ENCODE results near the gene VPS45. TPM values are rescaled to one million over a fixed set of nuclear protein-coding genes. Genes with fewer than 3 reads are reported as not detected.
A peak's percentile ranks its signal among the peaks of the same experiment; 100 is the strongest.

The VPS45 gene, protein sequence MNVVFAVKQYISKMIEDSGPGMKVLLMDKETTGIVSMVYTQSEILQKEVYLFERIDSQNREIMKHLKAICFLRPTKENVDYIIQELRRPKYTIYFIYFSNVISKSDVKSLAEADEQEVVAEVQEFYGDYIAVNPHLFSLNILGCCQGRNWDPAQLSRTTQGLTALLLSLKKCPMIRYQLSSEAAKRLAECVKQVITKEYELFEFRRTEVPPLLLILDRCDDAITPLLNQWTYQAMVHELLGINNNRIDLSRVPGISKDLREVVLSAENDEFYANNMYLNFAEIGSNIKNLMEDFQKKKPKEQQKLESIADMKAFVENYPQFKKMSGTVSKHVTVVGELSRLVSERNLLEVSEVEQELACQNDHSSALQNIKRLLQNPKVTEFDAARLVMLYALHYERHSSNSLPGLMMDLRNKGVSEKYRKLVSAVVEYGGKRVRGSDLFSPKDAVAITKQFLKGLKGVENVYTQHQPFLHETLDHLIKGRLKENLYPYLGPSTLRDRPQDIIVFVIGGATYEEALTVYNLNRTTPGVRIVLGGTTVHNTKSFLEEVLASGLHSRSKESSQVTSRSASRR
- polyA plus RNA-seq (2011; rRNA removed) (29.0 and 47.0 TPM in 2 replicates), polyA minus RNA-seq (2011; rRNA and poly(A)+ RNA removed) (13.7 and 14.8 TPM in 2 replicates)

DNA sequence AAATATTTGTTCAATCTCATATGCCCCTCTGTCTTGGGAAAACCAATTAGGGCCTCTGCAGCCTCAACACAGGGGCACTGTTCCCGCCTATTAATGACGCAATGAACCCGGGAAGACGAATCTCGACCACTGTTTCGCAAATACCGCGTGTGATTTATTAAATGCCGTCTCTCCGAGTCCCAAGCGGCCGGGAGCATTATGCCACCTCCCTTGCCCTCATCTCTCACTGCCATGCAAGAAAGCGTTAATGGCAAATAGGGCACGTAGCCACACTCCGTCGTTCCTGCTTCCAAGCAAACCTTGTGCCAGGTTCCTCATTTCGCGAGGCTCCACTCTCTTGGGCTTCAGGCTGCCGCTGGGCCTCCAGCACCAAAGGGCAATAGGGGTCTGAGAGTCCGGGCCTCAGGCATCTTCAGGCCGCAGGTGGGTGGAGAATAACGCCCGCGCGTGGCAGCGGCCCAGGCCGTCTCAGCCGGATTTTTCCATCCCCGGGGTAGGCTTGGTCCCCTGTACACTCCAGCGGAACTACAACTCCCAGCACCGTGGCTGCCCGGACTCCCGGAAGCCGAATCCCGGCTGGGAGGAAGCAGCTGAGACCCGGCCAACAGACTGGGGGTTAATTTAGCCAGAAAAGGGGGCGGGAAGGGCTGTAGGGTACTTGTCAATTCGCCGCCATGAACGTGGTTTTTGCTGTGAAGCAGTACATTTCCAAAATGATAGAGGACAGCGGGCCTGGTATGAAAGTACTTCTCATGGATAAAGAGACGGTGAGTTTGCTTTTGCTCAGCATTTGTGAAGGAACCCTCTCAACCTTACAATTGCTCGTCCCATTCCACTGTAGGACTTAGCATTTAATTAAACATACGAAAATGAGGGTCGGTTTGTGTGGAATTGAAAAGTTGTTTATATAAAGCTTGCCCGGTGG is at the start of gene VPS45:
TSS of gene VPS45 (plus strand) at position 593 of the 925 bp plus-strand sequence. CDS start at position 675, 82 bp downstream.
- POLR2A ChIA-PET: interaction anchor here (0.7 kb wide), 1 partner anchor 124 kb away, joined by 4 read pairs; no protein-coding TSS in a partner anchor
- Histone ChIP-seq H3K36me3 (ENCODE audit: control insufficient read depth, insufficient read depth, low read length) (peaks cover 3% of the 10 kb centered on the region; the same call in 1 of the 2 replicates), H3K27me3 (ENCODE audit: control insufficient read depth, insufficient read depth, low read length) (no peaks in the 10 kb centered on the region), H3K4me3 (ENCODE audit: low read depth, low read length) (peak within 1 kb of the TSS; percentile 59)
- CTCF ChIA-PET: interaction anchor here (0.8 to 3.5 kb wide), 6 partner anchors 11 to 154 kb away, joined by 3 to 22 read pairs (median 4); no protein-coding TSS in a partner anchor
- peak; percentile 47 for DNase-seq (ENCODE audit: low read depth)
- TF ChIP-seq, protein P1, sequence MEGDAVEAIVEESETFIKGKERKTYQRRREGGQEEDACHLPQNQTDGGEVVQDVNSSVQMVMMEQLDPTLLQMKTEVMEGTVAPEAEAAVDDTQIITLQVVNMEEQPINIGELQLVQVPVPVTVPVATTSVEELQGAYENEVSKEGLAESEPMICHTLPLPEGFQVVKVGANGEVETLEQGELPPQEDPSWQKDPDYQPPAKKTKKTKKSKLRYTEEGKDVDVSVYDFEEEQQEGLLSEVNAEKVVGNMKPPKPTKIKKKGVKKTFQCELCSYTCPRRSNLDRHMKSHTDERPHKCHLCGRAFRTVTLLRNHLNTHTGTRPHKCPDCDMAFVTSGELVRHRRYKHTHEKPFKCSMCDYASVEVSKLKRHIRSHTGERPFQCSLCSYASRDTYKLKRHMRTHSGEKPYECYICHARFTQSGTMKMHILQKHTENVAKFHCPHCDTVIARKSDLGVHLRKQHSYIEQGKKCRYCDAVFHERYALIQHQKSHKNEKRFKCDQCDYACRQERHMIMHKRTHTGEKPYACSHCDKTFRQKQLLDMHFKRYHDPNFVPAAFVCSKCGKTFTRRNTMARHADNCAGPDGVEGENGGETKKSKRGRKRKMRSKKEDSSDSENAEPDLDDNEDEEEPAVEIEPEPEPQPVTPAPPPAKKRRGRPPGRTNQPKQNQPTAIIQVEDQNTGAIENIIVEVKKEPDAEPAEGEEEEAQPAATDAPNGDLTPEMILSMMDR (IDR thresholded peaks at IDR 0.05; ENCODE audit: insufficient read depth, low read depth, low read length): no peak

DNA sequence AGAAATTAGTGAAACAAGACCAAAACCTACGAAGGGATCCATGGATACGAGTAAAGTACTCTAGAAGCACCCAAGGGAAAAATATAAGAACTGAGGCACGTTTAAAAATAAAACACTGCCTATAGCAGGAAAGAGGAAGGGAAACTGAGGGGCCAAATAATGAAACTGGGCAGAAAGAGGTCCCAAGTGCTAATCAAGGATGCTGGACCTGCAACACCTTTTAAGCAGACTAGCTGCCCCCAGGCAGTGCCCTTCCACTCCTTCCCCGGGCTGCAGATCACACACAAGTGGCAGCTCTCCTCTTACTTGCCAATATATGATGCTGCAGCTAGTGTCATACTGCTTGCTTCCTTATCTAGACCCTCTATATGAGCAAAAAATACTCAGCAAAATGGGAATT is 49.4 kb upstream of the VPS45 start:
- CTCF ChIA-PET: interaction anchor here (0.6 kb wide), 1 partner anchor 964 kb away, joined by 3 read pairs; the partner anchor contains the start of gene ANXA9
- TF ChIP-seq, protein P1 (IDR thresholded peaks at IDR 0.05; ENCODE audit: insufficient read depth, low read depth, low read length): no peak
- Histone ChIP-seq H3K27me3 (ENCODE audit: control insufficient read depth, insufficient read depth, low read length) (no peaks in the 10 kb centered on the region), H3K36me3 (ENCODE audit: control insufficient read depth, insufficient read depth, low read length) (no peaks in the 10 kb centered on the region), H3K4me3 (ENCODE audit: low read depth, low read length) (no peak overlapping the region)
- DNase-seq (ENCODE audit: low read depth): no peak
- POLR2A ChIA-PET: no interaction called here

DNA sequence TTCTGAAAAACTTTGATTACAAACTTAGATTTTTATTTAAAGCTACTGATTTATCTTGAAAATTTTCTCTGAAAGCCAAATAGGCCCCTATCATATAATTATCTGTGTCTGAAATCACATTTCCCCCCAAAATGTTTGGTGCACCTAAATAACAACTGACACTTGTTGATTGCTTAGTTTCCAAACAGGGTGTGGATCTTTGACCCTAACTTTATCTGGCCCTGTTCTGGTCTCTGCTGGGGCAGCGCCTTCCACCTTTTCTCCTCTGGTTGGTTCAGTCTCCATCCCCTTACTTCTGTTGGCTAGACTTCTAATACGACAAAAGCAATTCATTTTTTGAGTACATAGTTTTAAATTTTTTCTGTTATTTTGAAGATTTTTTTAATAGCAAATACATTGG is 46.9 kb upstream of the VPS45 start:
- no peak for DNase-seq (ENCODE audit: low read depth)
- Histone ChIP-seq H3K27me3 (ENCODE audit: control insufficient read depth, insufficient read depth, low read length) (no peaks in the 10 kb centered on the region), H3K36me3 (ENCODE audit: control insufficient read depth, insufficient read depth, low read length) (no peaks in the 10 kb centered on the region), H3K4me3 (ENCODE audit: low read depth, low read length) (no peak overlapping the region)
- TF ChIP-seq, protein P1 (IDR thresholded peaks at IDR 0.05; ENCODE audit: insufficient read depth, low read depth, low read length): no peak
- ChIA-PET POLR2A (no interaction called here), CTCF (interaction anchor here (1.0 kb wide), 1 partner anchor 58 kb away, joined by 3 read pairs; no protein-coding TSS in a partner anchor)

DNA sequence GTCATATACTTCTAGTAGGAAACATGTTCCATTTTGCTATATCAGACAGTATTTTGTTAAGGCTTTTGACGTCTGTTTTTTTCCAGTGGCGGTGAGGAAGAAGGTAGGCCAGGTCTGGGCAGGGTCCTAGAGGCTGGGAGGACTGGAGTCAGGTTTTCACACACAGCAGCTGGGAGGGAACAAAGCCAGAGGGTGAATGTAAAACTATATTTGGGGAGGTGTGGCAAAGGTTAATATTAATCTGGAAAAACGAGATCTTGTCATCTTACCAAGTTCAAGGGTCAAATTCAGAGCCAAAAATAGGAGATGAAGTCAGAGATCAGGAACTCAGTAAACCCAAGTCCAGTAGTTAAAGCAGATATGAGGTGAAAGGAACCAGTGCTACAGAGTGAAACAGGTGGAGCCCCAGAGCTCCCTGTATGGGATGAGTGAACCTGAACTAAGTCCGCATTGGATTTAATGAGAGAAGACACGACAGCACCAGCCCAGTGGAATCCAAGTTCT is 46.3 kb upstream of the VPS45 start:
- TF ChIP-seq, protein P1 (IDR thresholded peaks at IDR 0.05; ENCODE audit: insufficient read depth, low read depth, low read length): no peak
- CTCF ChIA-PET: interaction anchor here (1.0 kb wide), 1 partner anchor 59 kb away, joined by 3 read pairs; no protein-coding TSS in a partner anchor
- POLR2A ChIA-PET: no interaction called here
- H3K27me3 ChIP-seq (ENCODE audit: control insufficient read depth, insufficient read depth, low read length): no peaks in the 10 kb centered on the region
- H3K4me3 ChIP-seq (ENCODE audit: low read depth, low read length): no peak overlapping the region
- no peak for DNase-seq (ENCODE audit: low read depth)
- H3K36me3 ChIP-seq (ENCODE audit: control insufficient read depth, insufficient read depth, low read length): no peaks in the 10 kb centered on the region
